BE2C (cell line): ENCODE measurements around the gene BAZ2B.

Experiments
- DNase-seq: peaks from one replicate; pipeline ENCODE4 v3.0.0-alpha.2; 2020
- H3K27me3 ChIP-seq: fragments of 250-450 bp; sonication (Bioruptor Pico); 2 replicates; pipeline ENCODE4 v1.5.1; 2020; ENCODE audit warnings: mild to moderate bottlenecking
- H3K36me3 ChIP-seq: fragments of 250-450 bp; sonication (Bioruptor Pico); 2 replicates; pipeline ENCODE4 v1.5.1; 2020; ENCODE audit warnings: mild to moderate bottlenecking
- H3K4me1 ChIP-seq: fragments of 250-450 bp; sonication (Bioruptor Pico); 2 replicates; pipeline ENCODE4 v1.5.1; 2020
- H3K4me3 ChIP-seq: 2 replicates; pipeline ENCODE4 v1.5.1; 2011; ENCODE audit warnings: low read depth, low read length
- H3K9me3 ChIP-seq: fragments of 250-450 bp; sonication (Bioruptor Pico); 2 replicates; pipeline ENCODE4 v1.5.1; 2020
- CTCF ChIP-seq: IDR thresholded peaks from 2 replicates; pipeline ENCODE4 v1.5.1; 2012; ENCODE audit warnings: mild to moderate bottlenecking, low read depth, low read length

BAZ2B gene

GRCh38 chr2:159561786-159562185, 54.6 kb downstream of the BAZ2B start:
- H3K36me3 ChIP-seq, result no peaks in the 10 kb centered on the region
- no peak overlapping the region for H3K4me3 ChIP-seq
- TF ChIP-seq CTCF, result no peak
- no peaks in the 10 kb centered on the region for H3K27me3 ChIP-seq
- no peaks in the 10 kb centered on the region for H3K4me1 ChIP-seq
- no peaks in the 10 kb centered on the region for H3K9me3 ChIP-seq
- no peak for DNase-seq

- H3K4me1 ChIP-seq, result no peaks in the 10 kb centered on the region
- TF ChIP-seq CTCF, result no peak
- no peak overlapping the region for H3K4me3 ChIP-seq
- no peak for DNase-seq
- H3K27me3 ChIP-seq, result no peaks in the 10 kb centered on the region
- no peaks in the 10 kb centered on the region for H3K9me3 ChIP-seq
- no peaks in the 10 kb centered on the region for H3K36me3 ChIP-seq
Observed at GRCh38 chr2:159561242-159561641, 55.1 kb downstream of the BAZ2B start.

- Histone ChIP-seq H3K36me3 (no peaks in the 10 kb centered on the region), H3K27me3 (no peaks in the 10 kb centered on the region), H3K4me1 (no peaks in the 10 kb centered on the region), H3K4me3 (no peak overlapping the region), H3K9me3 (no peaks in the 10 kb centered on the region)
- TF ChIP-seq CTCF, result no peak
- DNase-seq, result no peak
Observed at GRCh38 chr2:159559034-159559433, 57.3 kb downstream of the BAZ2B start.

GRCh38 chr2:159558479-159558878, 57.9 kb downstream of the BAZ2B start:
- Histone ChIP-seq H3K27me3 (no peaks in the 10 kb centered on the region), H3K4me1 (no peaks in the 10 kb centered on the region), H3K9me3 (no peaks in the 10 kb centered on the region), H3K4me3 (no peak overlapping the region), H3K36me3 (no peaks in the 10 kb centered on the region)
- DNase-seq, result no peak
- TF ChIP-seq CTCF, result no peak

GRCh38 chr2:159557437-159558034, 58.8 kb downstream of the BAZ2B start:
- DNase-seq, result no peak

More at GRCh38 chr2:159557437-159558034, 58.8 kb downstream of the BAZ2B start:
- Histone ChIP-seq H3K9me3 (no peaks in the 10 kb centered on the region), H3K36me3 (no peaks in the 10 kb centered on the region), H3K4me3 (no peak overlapping the region), H3K27me3 (no peaks in the 10 kb centered on the region), H3K4me1 (no peaks in the 10 kb centered on the region)
- TF ChIP-seq CTCF, result peak; percentile 56
